Measurements from ENCODE around the gene NOD1.
"Not testable (repeated sequence)": the region's sequence is repeated elsewhere in the genome, so short reads cannot be mapped to it uniquely, and the experiment has no call there.

Gene NOD1

GRCh38 chr7:30485667-30486066 is 7.1 kb upstream of the NOD1 start:
- H3K4me3 ChIP-seq (ENCODE audit: low read depth, low read length), result no peak overlapping the region
- no peak for DNase-seq (ENCODE audit: low read depth)
- TF ChIP-seq, protein P1, sequence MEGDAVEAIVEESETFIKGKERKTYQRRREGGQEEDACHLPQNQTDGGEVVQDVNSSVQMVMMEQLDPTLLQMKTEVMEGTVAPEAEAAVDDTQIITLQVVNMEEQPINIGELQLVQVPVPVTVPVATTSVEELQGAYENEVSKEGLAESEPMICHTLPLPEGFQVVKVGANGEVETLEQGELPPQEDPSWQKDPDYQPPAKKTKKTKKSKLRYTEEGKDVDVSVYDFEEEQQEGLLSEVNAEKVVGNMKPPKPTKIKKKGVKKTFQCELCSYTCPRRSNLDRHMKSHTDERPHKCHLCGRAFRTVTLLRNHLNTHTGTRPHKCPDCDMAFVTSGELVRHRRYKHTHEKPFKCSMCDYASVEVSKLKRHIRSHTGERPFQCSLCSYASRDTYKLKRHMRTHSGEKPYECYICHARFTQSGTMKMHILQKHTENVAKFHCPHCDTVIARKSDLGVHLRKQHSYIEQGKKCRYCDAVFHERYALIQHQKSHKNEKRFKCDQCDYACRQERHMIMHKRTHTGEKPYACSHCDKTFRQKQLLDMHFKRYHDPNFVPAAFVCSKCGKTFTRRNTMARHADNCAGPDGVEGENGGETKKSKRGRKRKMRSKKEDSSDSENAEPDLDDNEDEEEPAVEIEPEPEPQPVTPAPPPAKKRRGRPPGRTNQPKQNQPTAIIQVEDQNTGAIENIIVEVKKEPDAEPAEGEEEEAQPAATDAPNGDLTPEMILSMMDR (IDR thresholded peaks at IDR 0.05; ENCODE audit: control insufficient read depth, extremely low read depth, insufficient read depth), result no peak

- H3K4me3 ChIP-seq (ENCODE audit: low read depth, low read length); DNase-seq (ENCODE audit: low read depth): not testable (repeated sequence)
Measured at GRCh38 chr7:30481416-30481815, 2.8 kb upstream of the NOD1 start.

- H3K4me3 ChIP-seq (ENCODE audit: low read depth, low read length), result peak overlapping the region; percentile 52
- DNase-seq (ENCODE audit: low read depth), result no peak
- TF ChIP-seq, protein P1 (IDR thresholded peaks at IDR 0.05; ENCODE audit: control insufficient read depth, extremely low read depth, insufficient read depth), result no peak
Measured at GRCh38 chr7:30479202-30480120, 877 bp upstream of the NOD1 start.

- TF ChIP-seq, protein P1 (IDR thresholded peaks at IDR 0.05; ENCODE audit: control insufficient read depth, extremely low read depth, insufficient read depth), result peak; percentile 41
- peak; percentile 85 for DNase-seq (ENCODE audit: low read depth)
- H3K4me3 ChIP-seq (ENCODE audit: low read depth, low read length), result no peak overlapping the region
Measured at GRCh38 chr7:30476459-30477145, 2.0 kb downstream of the NOD1 start.

GRCh38 chr7:30475580-30475979 is 3.0 kb downstream of the NOD1 start:
- H3K4me3 ChIP-seq (ENCODE audit: low read depth, low read length), result no peak overlapping the region
- no peak for DNase-seq (ENCODE audit: low read depth)
- TF ChIP-seq, protein P1 (IDR thresholded peaks at IDR 0.05; ENCODE audit: control insufficient read depth, extremely low read depth, insufficient read depth), result no peak

GRCh38 chr7:30474893-30475292 is 3.7 kb downstream of the NOD1 start:
- TF ChIP-seq, protein P1 (IDR thresholded peaks at IDR 0.05; ENCODE audit: control insufficient read depth, extremely low read depth, insufficient read depth), result no peak
- no peak overlapping the region for H3K4me3 ChIP-seq (ENCODE audit: low read depth, low read length)
- no peak for DNase-seq (ENCODE audit: low read depth)

- H3K4me3 ChIP-seq (ENCODE audit: low read depth, low read length), result no peak overlapping the region
- no peak for DNase-seq (ENCODE audit: low read depth)
- TF ChIP-seq, protein P1 (IDR thresholded peaks at IDR 0.05; ENCODE audit: control insufficient read depth, extremely low read depth, insufficient read depth), result no peak
Measured at GRCh38 chr7:30474485-30474884, 4.1 kb downstream of the NOD1 start.

Data from LNCaP clone FGC (cell line).